GM21717 (cell line): ENCODE measurements around the gene COA8.
A peak's percentile ranks its signal among the peaks of the same experiment; 100 is the strongest.

Experiments used
- ATAC-seq: cut with Tn5 transposase; IDR thresholded peaks from one replicate; pipeline ENCODE4 v1.9.1; 2021; ENCODE audit warnings: mild to moderate bottlenecking, moderate library complexity; ENCODE audit not compliant: unreplicated experiment

Gene COA8

GRCh38 chr14:103547941-103548462 is 14.8 kb upstream of the COA8 start:
- no peak for ATAC-seq

- ATAC-seq: no peak
Measured at GRCh38 chr14:103548463-103549351, 14.1 kb upstream of the COA8 start.

- no peak for ATAC-seq
Measured at GRCh38 chr14:103549361-103550311, 13.1 kb upstream of the COA8 start.

GRCh38 chr14:103550451-103551337 is 12.1 kb upstream of the COA8 start:
- no peak for ATAC-seq

GRCh38 chr14:103551338-103551762 is 11.4 kb upstream of the COA8 start:
- ATAC-seq: no peak

- ATAC-seq: no peak
Measured at GRCh38 chr14:103552011-103552845, 10.5 kb upstream of the COA8 start.

- no peak for ATAC-seq
Measured at GRCh38 chr14:103552846-103553210, 9.9 kb upstream of the COA8 start.

GRCh38 chr14:103555559-103556337 is 7.0 kb upstream of the COA8 start:
- no peak for ATAC-seq

GRCh38 chr14:103556946-103557758 is 5.6 kb upstream of the COA8 start:
- ATAC-seq: no peak

- no peak for ATAC-seq
Measured at GRCh38 chr14:103558071-103558882, 4.5 kb upstream of the COA8 start.

- no peak for ATAC-seq
Measured at GRCh38 chr14:103559766-103560165, 3.0 kb upstream of the COA8 start.

- no peak for ATAC-seq
Measured at GRCh38 chr14:103560691-103561090, 2.1 kb upstream of the COA8 start.

GRCh38 chr14:103561381-103562178 is 1.2 kb upstream of the COA8 start:
- peak; percentile 28 for ATAC-seq

GRCh38 chr14:103562179-103562428 is 656 bp upstream of the COA8 start:
- ATAC-seq: peak; percentile 37

- ATAC-seq: no peak
Measured at GRCh38 chr14:103563226-103563620, 463 bp downstream of the COA8 start.

GRCh38 chr14:103563844-103564505 is 1.2 kb downstream of the COA8 start:
- no peak for ATAC-seq
